SU-DHL-6 (cell line): ENCODE results near the gene ACOX1.

Experiments
- EZH2phosphoT487 ChIP-seq: fragments of 200-600 bp; sonication (generic), shearing (Covaris generic); conservative IDR thresholded peaks from 2 replicates; pipeline ENCODE4 v1.6.1; 2018; ENCODE audit warnings: mild to moderate bottlenecking, antibody characterized with exemption, low read length, moderate library complexity, mixed read lengths
- TF ChIP-seq, protein P1 (sequence below): fragments of 200-600 bp; sonication (generic); IDR thresholded peaks from one replicate; pipeline ENCODE4 v1.5.1; 2017; ENCODE audit warnings: antibody characterized with exemption, mild to moderate bottlenecking, low read length, moderate library complexity; ENCODE audit not compliant: insufficient read depth, poor library complexity, severe bottlenecking

DNA sequence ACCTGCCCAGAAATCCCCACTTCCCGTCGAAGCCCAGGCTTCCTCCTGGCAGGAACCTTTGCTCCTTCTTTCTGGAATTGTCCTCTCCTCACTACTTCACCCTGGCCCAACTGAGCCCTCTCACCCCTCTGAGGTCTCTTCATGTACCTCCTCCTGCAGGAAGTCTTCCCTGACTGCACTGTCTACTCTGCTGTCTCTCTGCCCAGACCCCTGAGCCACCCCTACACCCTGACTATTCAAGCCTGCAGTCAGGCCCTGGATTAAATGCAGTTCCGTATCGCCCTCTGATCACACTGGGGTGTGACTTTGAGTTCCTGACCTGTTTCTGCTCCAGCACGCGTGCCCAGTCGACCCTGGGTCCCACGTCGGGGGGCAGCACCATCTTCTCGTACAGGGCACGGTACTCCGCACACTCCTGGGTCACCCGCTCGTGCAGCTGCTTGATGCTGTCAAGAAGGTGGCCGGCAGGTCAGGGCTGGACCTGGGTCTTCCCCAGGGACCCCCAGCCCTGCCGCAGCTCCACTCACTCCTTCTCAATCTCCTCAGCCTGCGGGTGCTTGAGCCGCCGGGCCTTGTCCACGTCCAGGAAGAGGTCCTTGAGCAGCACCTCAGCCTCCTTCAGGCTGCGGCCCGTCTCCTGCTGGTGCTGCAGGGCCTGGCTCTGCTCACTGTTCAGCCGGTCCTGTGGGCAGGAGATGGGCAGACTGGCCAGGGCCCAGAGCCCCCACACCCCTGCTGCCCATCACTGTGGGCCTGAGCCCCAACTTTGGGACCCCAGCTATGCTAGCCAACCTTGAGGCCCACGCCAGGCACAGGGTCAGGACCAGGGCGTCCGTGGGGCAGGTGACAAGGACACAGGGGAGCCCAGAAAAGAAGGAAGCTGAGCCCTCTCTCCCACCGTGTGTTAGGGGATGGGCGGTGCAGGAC lies 44.3 kb upstream of the ACOX1 start:
- TF ChIP-seq, protein P1, sequence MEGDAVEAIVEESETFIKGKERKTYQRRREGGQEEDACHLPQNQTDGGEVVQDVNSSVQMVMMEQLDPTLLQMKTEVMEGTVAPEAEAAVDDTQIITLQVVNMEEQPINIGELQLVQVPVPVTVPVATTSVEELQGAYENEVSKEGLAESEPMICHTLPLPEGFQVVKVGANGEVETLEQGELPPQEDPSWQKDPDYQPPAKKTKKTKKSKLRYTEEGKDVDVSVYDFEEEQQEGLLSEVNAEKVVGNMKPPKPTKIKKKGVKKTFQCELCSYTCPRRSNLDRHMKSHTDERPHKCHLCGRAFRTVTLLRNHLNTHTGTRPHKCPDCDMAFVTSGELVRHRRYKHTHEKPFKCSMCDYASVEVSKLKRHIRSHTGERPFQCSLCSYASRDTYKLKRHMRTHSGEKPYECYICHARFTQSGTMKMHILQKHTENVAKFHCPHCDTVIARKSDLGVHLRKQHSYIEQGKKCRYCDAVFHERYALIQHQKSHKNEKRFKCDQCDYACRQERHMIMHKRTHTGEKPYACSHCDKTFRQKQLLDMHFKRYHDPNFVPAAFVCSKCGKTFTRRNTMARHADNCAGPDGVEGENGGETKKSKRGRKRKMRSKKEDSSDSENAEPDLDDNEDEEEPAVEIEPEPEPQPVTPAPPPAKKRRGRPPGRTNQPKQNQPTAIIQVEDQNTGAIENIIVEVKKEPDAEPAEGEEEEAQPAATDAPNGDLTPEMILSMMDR, result no peak
- no peak for TF ChIP-seq EZH2phosphoT487
